Testis (tissue), 3 donors: ENCODE measurements around the gene HMCN2. TPM values are rescaled to one million over a fixed set of nuclear protein-coding genes. Genes with fewer than 3 reads are reported as not detected.

ENCODE experiments used
- DNase-seq: peaks from one replicate; pipeline ENCODE4 v3.0.0-alpha.2; 2019
- H3K27ac ChIP-seq, 2 donors: fragments of 200-600 bp; sonication (generic); one replicate each; pipeline ENCODE4 v1.5.1; 2019
- H3K27me3 ChIP-seq: fragments of 200-600 bp; sonication (generic); one replicate; pipeline ENCODE4 v1.5.1; 2019
- H3K36me3 ChIP-seq: fragments of 200-600 bp; sonication (generic); one replicate; pipeline ENCODE4 v1.5.1; 2017; ENCODE audit warnings: low read depth; ENCODE audit errors: missing control alignments
- H3K4me1 ChIP-seq: fragments of 200-600 bp; sonication (generic); one replicate; pipeline ENCODE4 v1.5.1; 2019
- H3K4me3 ChIP-seq, 2 donors: fragments of 200-600 bp; sonication (generic); one replicate each; pipeline ENCODE4 v1.5.1; 2017 to 2019
- H3K9me3 ChIP-seq: fragments of 200-600 bp; sonication (generic); one replicate; pipeline ENCODE4 v1.5.1; 2017
- POLR2A ChIP-seq: fragments of 450-650 bp; IDR thresholded peaks from one replicate; pipeline ENCODE4 v1.6.1; 2017; ENCODE audit warnings: antibody characterized with exemption, mild to moderate bottlenecking, moderate library complexity
- WGBS, 2 donors: methylation state at CpG; one replicate each; pipeline ENCODE4 v1.1.5; 2018; 5-methylcytosine and 5-hydroxymethylcytosine counted together
- intact Hi-C: fragments of 100-400 bp; cut with DNase I; formaldehyde crosslinking; loops from one replicate; pipeline ENCODE4 v1.15.1; 2023; ENCODE audit warnings: low total_unique reads
- polyA plus RNA-seq: library from polyadenylated mRNA; stranded (reverse); fragments of 350-450 nt; fragmentation: Illumina TruSeq; extraction: RNeasy Lipid Tissue Mini Kit (QIAGEN cat#74804); gene quantifications from one replicate; pipeline ENCODE4 v1.2.3, GENCODE V29; 2014; ENCODE audit warnings: low read depth, low replicate concordance; ENCODE audit not compliant: insufficient read depth
- total RNA-seq, 2 donors: library from RNA; depleted of rRNA; stranded (reverse); fragments of >200 nt; gene quantifications; one replicate each; pipeline ENCODE4 v1.2.3, GENCODE V29; 2016
- TF ChIP-seq, protein P1 (sequence below), 3 experiments: fragments of 450-650 bp in 2 of 3; fragments of 200-600 bp in 1 of 3; sonication (generic) in 1 of 3; IDR thresholded peaks; one replicate each; pipeline ENCODE4 v1.5.1; 2016 to 2019; ENCODE audit warnings: antibody characterized with exemption in 3 of 3, mild to moderate bottlenecking in 2 of 3, moderate library complexity in 1 of 3

Gene HMCN2
- total and polyA plus RNA-seq, 3 donors from 2014 or later: 10.2 to 17.7 (median 15.5) TPM

DNA sequence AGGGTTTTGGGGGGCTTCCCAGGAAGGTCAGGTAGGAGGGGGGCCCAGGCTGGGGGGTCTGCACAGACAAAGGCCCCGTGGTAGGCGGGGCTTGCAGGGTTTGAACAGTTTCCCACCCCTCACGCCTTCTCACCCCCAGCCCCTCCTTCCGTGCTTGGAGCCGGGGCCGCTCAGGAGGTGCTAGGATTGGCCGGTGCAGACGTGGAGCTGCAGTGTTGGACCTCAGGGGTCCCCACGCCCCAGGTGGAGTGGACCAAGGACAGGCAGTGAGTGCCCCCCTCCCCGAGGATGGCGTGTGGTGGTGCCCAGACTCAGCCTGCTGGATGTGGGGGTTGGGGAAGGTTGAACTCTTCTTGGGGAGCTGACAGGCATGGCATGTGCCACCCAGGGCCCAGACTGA, 83.8 kb downstream of the HMCN2 start:
- no peaks in the 10 kb centered on the region for H3K27me3 ChIP-seq
- H3K4me1 ChIP-seq: no peaks in the 10 kb centered on the region
- no peak overlapping the region for H3K27ac ChIP-seq
- no peak overlapping the region for H3K4me3 ChIP-seq
- intact Hi-C loops: loop anchor here (10.0 kb wide), 1 partner anchor 235 kb away; no protein-coding TSS in a partner anchor
- H3K9me3 ChIP-seq: no peaks in the 10 kb centered on the region
- no peaks in the 10 kb centered on the region for H3K36me3 ChIP-seq
- no peak for DNase-seq
- WGBS, 2 donors: 79 to 89% methylated on average over 5 to 11 of the region's 11 CpGs
- TF ChIP-seq POLR2A: no peak
- TF ChIP-seq, protein P1, sequence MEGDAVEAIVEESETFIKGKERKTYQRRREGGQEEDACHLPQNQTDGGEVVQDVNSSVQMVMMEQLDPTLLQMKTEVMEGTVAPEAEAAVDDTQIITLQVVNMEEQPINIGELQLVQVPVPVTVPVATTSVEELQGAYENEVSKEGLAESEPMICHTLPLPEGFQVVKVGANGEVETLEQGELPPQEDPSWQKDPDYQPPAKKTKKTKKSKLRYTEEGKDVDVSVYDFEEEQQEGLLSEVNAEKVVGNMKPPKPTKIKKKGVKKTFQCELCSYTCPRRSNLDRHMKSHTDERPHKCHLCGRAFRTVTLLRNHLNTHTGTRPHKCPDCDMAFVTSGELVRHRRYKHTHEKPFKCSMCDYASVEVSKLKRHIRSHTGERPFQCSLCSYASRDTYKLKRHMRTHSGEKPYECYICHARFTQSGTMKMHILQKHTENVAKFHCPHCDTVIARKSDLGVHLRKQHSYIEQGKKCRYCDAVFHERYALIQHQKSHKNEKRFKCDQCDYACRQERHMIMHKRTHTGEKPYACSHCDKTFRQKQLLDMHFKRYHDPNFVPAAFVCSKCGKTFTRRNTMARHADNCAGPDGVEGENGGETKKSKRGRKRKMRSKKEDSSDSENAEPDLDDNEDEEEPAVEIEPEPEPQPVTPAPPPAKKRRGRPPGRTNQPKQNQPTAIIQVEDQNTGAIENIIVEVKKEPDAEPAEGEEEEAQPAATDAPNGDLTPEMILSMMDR (IDR thresholded peaks at IDR 0.05): no peak

DNA sequence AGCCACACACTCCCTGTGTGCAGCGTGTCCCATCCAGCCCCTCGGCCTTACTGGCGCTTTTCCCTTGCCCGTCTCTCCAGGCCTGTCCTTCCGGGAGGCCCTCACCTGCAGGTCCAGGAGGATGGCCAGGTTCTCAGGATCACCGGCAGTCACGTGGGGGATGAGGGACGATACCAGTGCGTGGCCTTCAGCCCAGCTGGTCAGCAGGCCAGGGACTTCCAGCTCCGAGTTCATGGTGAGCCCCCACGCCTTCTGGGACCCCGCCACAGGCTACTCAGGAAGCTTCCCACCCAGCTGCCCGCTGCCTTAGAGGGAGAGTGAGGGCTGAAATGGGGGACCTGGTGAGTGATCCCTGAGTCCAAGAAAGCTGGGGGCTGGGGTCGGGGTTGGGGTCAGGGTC, 85.8 kb downstream of the HMCN2 start:
- H3K4me3 ChIP-seq: no peak overlapping the region
- no peaks in the 10 kb centered on the region for H3K36me3 ChIP-seq
- TF ChIP-seq POLR2A: no peak
- TF ChIP-seq, protein P1 (IDR thresholded peaks at IDR 0.05): no peak
- intact Hi-C loops: no loop called here
- WGBS, 2 donors: 80 to 96% methylated on average over 4 to 14 of the region's 14 CpGs
- H3K9me3 ChIP-seq: no peaks in the 10 kb centered on the region
- H3K4me1 ChIP-seq: no peaks in the 10 kb centered on the region
- H3K27me3 ChIP-seq: no peaks in the 10 kb centered on the region
- no peak overlapping the region for H3K27ac ChIP-seq
- DNase-seq: no peak

DNA sequence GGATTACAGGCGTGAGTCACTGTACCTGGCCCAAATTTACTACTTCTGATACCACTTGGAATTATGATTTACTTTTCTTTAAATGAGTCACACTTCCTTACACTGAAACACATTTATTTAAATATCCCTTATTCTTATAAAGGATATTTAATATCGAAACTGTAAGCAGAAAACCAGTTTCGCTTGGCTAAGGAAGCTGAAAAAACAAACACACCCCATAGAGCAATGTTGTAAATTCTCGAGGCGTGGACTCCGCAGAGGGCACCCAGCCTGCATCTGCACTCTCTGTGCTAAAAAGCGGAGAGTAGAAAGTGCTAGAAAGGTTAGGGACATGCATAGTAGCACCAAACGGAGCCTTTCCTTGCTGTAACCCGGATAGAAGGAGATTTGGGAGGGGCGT, 86.5 kb downstream of the HMCN2 start:
- intact Hi-C loops: no loop called here
- Histone ChIP-seq H3K4me3 (no peak overlapping the region), H3K27me3 (no peaks in the 10 kb centered on the region), H3K4me1 (no peaks in the 10 kb centered on the region), H3K36me3 (no peaks in the 10 kb centered on the region), H3K27ac (no peak overlapping the region), H3K9me3 (no peaks in the 10 kb centered on the region)
- TF ChIP-seq, protein P1 (IDR thresholded peaks at IDR 0.05): no peak
- no peak for TF ChIP-seq POLR2A
- DNase-seq: no peak
- WGBS, 2 donors: 91 to 94% methylated on average over 10 of the region's 10 CpGs

DNA sequence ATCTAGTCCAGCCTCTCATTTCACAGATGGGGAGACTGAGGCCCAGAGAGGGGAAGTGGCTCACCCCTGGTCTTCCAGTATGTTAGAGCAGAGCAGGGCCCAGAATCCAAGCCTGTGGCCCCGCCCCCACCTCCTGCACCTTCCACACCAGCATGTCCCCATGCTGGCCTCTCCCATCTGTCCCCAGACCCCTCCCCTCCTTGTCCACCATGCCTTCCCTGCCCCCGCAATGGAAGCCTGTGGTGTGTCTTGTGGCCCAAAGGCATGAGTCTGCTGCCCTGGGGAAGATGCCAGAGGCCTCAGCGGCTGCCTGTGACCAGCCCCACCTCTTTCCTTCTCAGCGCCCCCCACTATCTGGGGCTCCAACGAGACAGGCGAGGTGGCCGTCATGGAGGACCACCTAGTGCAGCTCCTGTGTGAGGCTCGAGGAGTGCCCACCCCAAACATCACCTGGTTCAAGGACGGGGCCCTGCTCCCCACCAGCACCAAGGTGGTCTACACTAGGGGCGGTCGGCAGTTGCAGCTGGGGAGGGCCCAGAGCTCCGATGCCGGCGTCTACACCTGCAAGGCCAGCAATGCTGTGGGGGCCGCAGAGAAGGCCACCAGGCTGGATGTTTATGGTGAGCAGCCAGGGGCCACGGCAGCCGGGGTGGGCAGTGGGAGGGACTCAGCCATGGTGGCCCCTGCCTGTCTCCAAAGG, 87.2 kb downstream of the HMCN2 start:
- intact Hi-C loops: no loop called here
- WGBS, 2 donors: 89% methylated on average over 16 to 17 of the region's 17 CpGs

More for the DNA sequence above, 87.2 kb downstream of the HMCN2 start:
- TF ChIP-seq, protein P1 (IDR thresholded peaks at IDR 0.05): no peak
- TF ChIP-seq POLR2A: no peak
- no peaks in the 10 kb centered on the region for H3K4me1 ChIP-seq
- H3K36me3 ChIP-seq: no peaks in the 10 kb centered on the region
- no peaks in the 10 kb centered on the region for H3K27me3 ChIP-seq
- no peak for DNase-seq
- no peak overlapping the region for H3K4me3 ChIP-seq
- H3K27ac ChIP-seq: no peak overlapping the region
- H3K9me3 ChIP-seq: no peaks in the 10 kb centered on the region
